ENCODE data around the gene SIDT2.

SIDT2 gene

DNA sequence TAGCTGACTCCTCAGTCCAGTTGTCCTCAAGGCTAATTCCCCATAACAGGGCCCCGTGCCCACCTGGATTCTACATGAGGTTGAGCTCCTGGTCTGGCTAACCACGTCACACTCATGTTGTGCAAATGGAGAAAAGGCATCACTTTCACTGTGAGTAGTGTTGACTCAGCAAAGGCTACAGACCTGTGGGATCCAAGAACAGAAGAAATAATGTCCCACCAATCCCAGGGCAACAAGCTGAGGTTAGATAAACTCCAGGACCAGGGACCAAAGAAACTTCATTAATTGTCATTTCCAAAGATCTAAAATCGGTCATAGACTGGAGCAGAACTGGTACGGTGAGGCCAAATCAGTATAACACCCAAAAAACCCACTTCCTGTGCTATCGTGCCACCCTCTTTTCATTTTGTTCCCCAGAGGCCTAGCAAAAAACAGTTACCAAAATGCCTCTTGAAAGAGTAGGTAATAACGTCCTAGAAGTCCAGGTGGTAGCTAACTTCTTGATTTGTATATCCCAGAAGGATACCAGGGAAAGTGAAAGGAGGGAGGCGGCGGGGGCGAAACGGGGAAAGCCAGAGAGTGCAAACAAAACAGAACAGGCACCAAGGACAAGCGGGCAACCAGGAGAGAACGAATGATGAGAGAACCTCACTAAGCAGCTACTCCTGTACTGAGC lies 51.9 kb downstream of the SIDT2 start:
- peaks cover 37 to 44% of the 10 kb centered on the region in 2 donors for H3K36me3 ChIP-seq (ENCODE audit: control insufficient read depth in 2 of 2, insufficient read depth in 2 of 2, low read length in 2 of 2)
- peaks cover 24 to 26% of the 10 kb centered on the region in 2 donors for H3K4me1 ChIP-seq (ENCODE audit: control insufficient read depth in 2 of 2, insufficient read depth in 2 of 2, low read length in 2 of 2)
- peak overlapping the region; percentile 98 for H3K4me3 ChIP-seq (ENCODE audit: low read length in 2 of 2)
- no peaks in the 10 kb centered on the region for H3K27me3 ChIP-seq (ENCODE audit: control insufficient read depth in 2 of 2, insufficient read depth in 2 of 2, low read length in 2 of 2)
- no peaks in the 10 kb centered on the region for H3K9me3 ChIP-seq (ENCODE audit: control insufficient read depth in 2 of 2, low read length in 2 of 2)
- H3K9ac ChIP-seq (ENCODE audit: low read depth in 1 of 2, low read length in 2 of 2) = peak overlapping the region; percentile 96
- H3K27ac ChIP-seq (ENCODE audit: low read depth in 2 of 2, low read length in 2 of 2) = peak overlapping the region; percentile 93 to 94

DNA sequence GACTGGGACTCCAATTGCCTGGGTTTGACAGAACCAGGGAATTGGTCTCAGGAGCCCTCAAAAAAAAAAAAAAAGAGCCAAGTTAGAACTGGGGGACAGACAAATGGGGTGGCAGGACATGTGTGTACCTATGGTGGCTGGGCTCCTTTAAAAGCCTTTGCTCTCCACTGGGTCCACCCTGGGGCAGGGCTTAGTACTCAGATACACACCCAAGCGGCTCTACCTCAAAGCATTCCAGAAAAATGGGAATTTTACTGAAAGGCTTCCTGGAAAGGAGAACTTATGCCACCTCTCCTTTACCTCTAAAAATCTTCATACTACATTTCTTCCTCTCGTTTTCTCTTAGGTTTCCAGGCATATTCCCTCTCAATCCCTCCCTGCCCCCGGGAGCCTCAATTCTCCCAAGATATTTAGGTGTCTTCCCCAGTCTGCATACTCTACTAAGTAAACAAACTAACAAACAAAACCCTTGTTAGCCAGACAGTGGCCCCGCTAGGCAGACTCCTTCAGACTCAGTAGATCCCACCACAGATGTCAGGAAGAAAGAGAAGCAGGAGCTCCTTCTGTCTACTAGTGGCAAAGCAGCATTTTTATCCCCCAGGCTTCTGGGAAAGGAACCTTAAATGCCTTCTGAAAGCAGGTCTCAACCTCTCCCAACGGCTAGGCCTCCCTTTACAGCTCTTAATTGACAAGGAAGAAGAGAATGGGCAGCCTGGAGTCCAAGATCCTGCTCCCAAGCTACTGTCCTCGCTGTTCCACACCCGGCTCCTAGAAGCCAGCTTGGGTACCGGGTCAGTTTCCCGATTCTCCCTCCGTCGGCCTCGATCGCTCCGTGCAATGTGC lies 52.7 kb downstream of the SIDT2 start:
- H3K4me1 ChIP-seq (ENCODE audit: control insufficient read depth in 2 of 2, insufficient read depth in 2 of 2, low read length in 2 of 2) = peaks cover 18 to 19% of the 10 kb centered on the region in 2 donors
- no peaks in the 10 kb centered on the region for H3K9me3 ChIP-seq (ENCODE audit: control insufficient read depth in 2 of 2, low read length in 2 of 2)
- H3K9ac ChIP-seq (ENCODE audit: low read depth in 1 of 2, low read length in 2 of 2) = peak overlapping the region; percentile 96
- H3K27me3 ChIP-seq (ENCODE audit: control insufficient read depth in 2 of 2, insufficient read depth in 2 of 2, low read length in 2 of 2) = no peaks in the 10 kb centered on the region
- H3K4me3 ChIP-seq (ENCODE audit: low read length in 2 of 2) = peak overlapping the region; percentile 98
- H3K36me3 ChIP-seq (ENCODE audit: control insufficient read depth in 2 of 2, insufficient read depth in 2 of 2, low read length in 2 of 2) = peaks cover 34 to 38% of the 10 kb centered on the region in 2 donors
- H3K27ac ChIP-seq (ENCODE audit: low read depth in 2 of 2, low read length in 2 of 2) = peak overlapping the region; percentile 93 to 94

DNA sequence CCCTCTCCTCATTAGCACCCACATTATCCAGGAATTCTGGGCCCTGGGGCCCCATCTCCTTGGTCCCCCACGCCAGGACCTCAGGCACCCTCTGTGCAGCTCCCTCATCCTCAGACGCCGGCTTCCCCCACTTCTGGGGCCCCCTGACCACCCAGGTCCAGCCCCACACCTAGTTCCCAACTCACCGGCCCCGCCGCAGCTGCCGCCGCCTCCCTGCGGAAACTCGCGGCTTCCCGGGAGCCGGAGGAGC lies 53.2 kb downstream of the SIDT2 start, which contains the start of gene PCSK7:
PCSK7 (minus strand) TSS at position 232 of the 250 bp plus-strand sequence. CDS start 2,229 bp downstream, outside the sequence.
- H3K9ac ChIP-seq (ENCODE audit: low read depth in 1 of 2, low read length in 2 of 2) = peak within 1 kb of the TSS; percentile 96
- H3K4me1 ChIP-seq (ENCODE audit: control insufficient read depth in 2 of 2, insufficient read depth in 2 of 2, low read length in 2 of 2) = peaks cover 17 to 19% of the 10 kb centered on the region in 2 donors
- H3K27ac ChIP-seq (ENCODE audit: low read depth in 2 of 2, low read length in 2 of 2) = peak within 1 kb of the TSS; percentile 93 to 94
- peaks cover 31 to 35% of the 10 kb centered on the region in 2 donors for H3K36me3 ChIP-seq (ENCODE audit: control insufficient read depth in 2 of 2, insufficient read depth in 2 of 2, low read length in 2 of 2)
- H3K4me3 ChIP-seq (ENCODE audit: low read length in 2 of 2) = peak within 1 kb of the TSS; percentile 98
- H3K9me3 ChIP-seq (ENCODE audit: control insufficient read depth in 2 of 2, low read length in 2 of 2) = no peaks in the 10 kb centered on the region
- no peaks in the 10 kb centered on the region for H3K27me3 ChIP-seq (ENCODE audit: control insufficient read depth in 2 of 2, insufficient read depth in 2 of 2, low read length in 2 of 2)

DNA sequence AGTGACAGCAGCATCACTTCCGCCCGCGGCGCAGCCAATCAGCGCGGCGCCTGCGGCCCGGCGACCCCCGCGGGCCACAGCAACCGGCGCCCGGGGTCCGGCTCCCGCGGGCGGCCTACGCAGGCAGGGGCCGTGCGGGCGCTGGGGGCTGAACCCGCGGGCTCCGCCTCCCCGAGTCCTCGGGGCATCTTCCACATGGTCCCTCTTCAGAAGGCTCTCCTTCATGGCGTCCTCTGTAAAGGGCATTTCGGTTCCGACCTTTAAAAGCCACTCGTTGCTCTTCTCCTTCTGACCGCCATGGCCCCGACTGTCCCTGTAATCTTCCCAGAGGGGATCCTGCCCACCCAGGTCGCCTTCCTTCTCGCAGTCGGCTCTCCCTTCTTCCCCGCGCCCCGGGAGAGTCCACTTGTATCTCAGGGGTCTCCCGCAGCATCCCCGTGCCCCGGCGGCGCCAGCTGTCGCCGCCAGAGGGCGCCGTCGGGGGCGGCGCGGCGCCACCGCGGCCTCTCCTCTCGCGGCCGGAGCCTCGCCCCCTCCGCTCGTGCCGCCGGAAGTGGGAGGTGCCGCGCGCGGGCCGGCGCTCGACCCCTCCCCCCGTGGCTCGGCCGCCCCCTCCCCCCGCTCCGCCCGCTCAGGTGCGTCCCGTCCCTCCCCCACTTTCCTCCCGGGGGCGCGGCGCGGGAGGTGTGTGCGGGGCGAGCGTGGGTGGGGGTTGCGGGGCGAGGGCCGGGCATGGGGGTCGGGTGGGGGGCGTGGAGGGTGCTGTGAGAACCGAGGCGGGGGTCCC lies 53.7 kb downstream of the SIDT2 start, which contains the start of gene RNF214:
RNF214 (plus strand) TSS at position 580 of the 787 bp plus-strand sequence. CDS start 1,602 bp downstream, outside the sequence.
- Histone ChIP-seq H3K9ac (ENCODE audit: low read depth in 1 of 2, low read length in 2 of 2) (peak within 1 kb of the TSS; percentile 96), H3K9me3 (ENCODE audit: control insufficient read depth in 2 of 2, low read length in 2 of 2) (no peaks in the 10 kb centered on the region), H3K4me3 (ENCODE audit: low read length in 2 of 2) (peak within 1 kb of the TSS; percentile 98), H3K4me1 (ENCODE audit: control insufficient read depth in 2 of 2, insufficient read depth in 2 of 2, low read length in 2 of 2) (peaks cover 17 to 19% of the 10 kb centered on the region in 2 donors), H3K27me3 (ENCODE audit: control insufficient read depth in 2 of 2, insufficient read depth in 2 of 2, low read length in 2 of 2) (no peaks in the 10 kb centered on the region), H3K36me3 (ENCODE audit: control insufficient read depth in 2 of 2, insufficient read depth in 2 of 2, low read length in 2 of 2) (peaks cover 26 to 30% of the 10 kb centered on the region in 2 donors), H3K27ac (ENCODE audit: low read depth in 2 of 2, low read length in 2 of 2) (peak within 1 kb of the TSS; percentile 93 to 94)

DNA sequence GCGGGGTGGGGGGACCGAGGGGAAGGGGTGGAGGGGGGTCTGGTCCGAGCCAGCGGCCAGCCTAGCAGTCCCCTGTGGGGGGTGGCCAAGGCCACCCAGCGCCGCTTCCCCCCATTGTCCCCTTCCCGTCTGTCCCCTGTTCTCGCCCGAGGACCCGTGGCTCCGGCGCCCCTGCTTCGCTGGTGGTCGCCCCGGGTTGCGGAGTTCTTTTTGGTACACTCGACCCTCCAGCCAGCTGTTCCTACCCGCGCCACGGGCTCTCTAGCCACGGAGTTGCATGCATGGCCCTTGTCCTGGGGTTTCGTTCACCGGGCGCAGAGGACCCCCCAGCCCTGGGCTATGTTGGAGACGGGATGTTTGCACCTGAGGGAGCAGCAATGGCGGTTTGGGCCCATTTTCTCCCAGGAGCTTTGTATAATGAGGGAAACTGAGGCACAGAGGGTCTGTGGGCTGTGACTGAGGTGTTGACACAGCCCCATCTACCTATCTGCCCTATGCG lies 54.4 kb downstream of the SIDT2 start:
- Histone ChIP-seq H3K9me3 (ENCODE audit: control insufficient read depth in 2 of 2, low read length in 2 of 2) (no peaks in the 10 kb centered on the region), H3K36me3 (ENCODE audit: control insufficient read depth in 2 of 2, insufficient read depth in 2 of 2, low read length in 2 of 2) (peaks cover 21 to 24% of the 10 kb centered on the region in 2 donors), H3K4me3 (ENCODE audit: low read length in 2 of 2) (peak overlapping the region; percentile 81 to 87), H3K9ac (ENCODE audit: low read depth in 1 of 2, low read length in 2 of 2) (peak overlapping the region; percentile 74 to 79), H3K27ac (ENCODE audit: low read depth in 2 of 2, low read length in 2 of 2) (peak overlapping the region; percentile 49 to 93), H3K27me3 (ENCODE audit: control insufficient read depth in 2 of 2, insufficient read depth in 2 of 2, low read length in 2 of 2) (no peaks in the 10 kb centered on the region), H3K4me1 (ENCODE audit: control insufficient read depth in 2 of 2, insufficient read depth in 2 of 2, low read length in 2 of 2) (peaks cover 17 to 19% of the 10 kb centered on the region in 2 donors)

DNA sequence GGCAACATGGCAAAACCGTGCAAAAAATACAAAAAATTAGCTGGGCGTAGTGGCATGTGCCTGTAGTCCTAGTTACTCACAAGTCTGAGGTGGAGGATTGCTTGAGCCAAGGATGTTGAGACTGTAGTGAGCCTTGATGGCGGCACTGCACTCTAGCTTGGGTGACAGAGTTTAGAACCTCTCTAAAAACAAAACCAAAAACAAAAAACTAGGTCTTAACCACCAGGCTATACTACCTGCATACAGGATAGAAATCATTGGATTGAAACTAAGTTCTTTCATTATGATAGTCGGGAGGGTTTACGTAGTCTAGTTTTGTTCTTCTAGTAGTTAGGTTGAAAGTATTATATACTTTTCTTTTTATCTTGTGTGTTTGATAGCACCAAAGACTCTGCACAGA lies 59.7 kb downstream of the SIDT2 start:
- no peak overlapping the region for H3K27ac ChIP-seq (ENCODE audit: low read depth in 2 of 2, low read length in 2 of 2)
- H3K36me3 ChIP-seq (ENCODE audit: control insufficient read depth in 2 of 2, insufficient read depth in 2 of 2, low read length in 2 of 2) = peaks cover 13 to 23% of the 10 kb centered on the region in 2 donors
- peaks cover under 1 to 1% of the 10 kb centered on the region in 2 donors for H3K4me1 ChIP-seq (ENCODE audit: control insufficient read depth in 2 of 2, insufficient read depth in 2 of 2, low read length in 2 of 2)
- no peaks in the 10 kb centered on the region for H3K27me3 ChIP-seq (ENCODE audit: control insufficient read depth in 2 of 2, insufficient read depth in 2 of 2, low read length in 2 of 2)
- H3K4me3 ChIP-seq (ENCODE audit: low read length in 2 of 2) = no peak overlapping the region
- no peaks in the 10 kb centered on the region for H3K9me3 ChIP-seq (ENCODE audit: control insufficient read depth in 2 of 2, low read length in 2 of 2)
- no peak overlapping the region for H3K9ac ChIP-seq (ENCODE audit: low read depth in 1 of 2, low read length in 2 of 2)

DNA sequence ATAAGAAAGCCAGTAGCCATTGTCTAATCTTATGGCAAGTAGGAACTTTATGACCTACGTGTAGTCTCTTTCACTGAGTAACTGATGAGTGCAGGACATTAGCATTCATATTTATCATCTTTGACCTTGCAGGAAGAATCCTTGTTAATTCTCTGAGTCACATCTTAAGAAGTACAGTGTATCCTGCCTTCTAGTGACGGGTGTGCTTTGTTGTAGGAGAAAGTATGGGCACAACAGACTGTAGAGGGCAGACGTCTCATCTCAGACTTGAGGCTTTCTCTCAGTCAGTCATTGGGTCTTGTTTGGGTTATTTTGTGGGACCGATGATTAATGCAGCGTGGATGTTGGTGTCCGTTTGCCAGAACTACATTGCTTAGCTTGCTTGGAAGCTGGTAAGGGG lies 60.8 kb downstream of the SIDT2 start:
- no peaks in the 10 kb centered on the region for H3K4me1 ChIP-seq (ENCODE audit: control insufficient read depth in 2 of 2, insufficient read depth in 2 of 2, low read length in 2 of 2)
- H3K27me3 ChIP-seq (ENCODE audit: control insufficient read depth in 2 of 2, insufficient read depth in 2 of 2, low read length in 2 of 2) = no peaks in the 10 kb centered on the region
- H3K36me3 ChIP-seq (ENCODE audit: control insufficient read depth in 2 of 2, insufficient read depth in 2 of 2, low read length in 2 of 2) = peaks cover 21 to 31% of the 10 kb centered on the region in 2 donors
- H3K9ac ChIP-seq (ENCODE audit: low read depth in 1 of 2, low read length in 2 of 2) = no peak overlapping the region
- no peak overlapping the region for H3K4me3 ChIP-seq (ENCODE audit: low read length in 2 of 2)
- no peak overlapping the region for H3K27ac ChIP-seq (ENCODE audit: low read depth in 2 of 2, low read length in 2 of 2)
- H3K9me3 ChIP-seq (ENCODE audit: control insufficient read depth in 2 of 2, low read length in 2 of 2) = no peaks in the 10 kb centered on the region
